NT2/D1 (cell line): Measurements from ENCODE around the gene RPL27.
A peak's percentile ranks its signal among the peaks of the same experiment; 100 is the strongest.

Source experiments
- DNase-seq: peaks from one replicate; pipeline ENCODE4 v3.0.0-alpha.2; 2011; ENCODE audit warnings: low read depth, low spot score
- H3K27me3 ChIP-seq: 2 replicates; pipeline ENCODE4 v1.6.0; 2011; ENCODE audit warnings: mild to moderate bottlenecking; ENCODE audit not compliant: insufficient read length, insufficient read depth
- H3K36me3 ChIP-seq: 2 replicates; pipeline ENCODE4 v1.6.1; 2011; ENCODE audit warnings: mild to moderate bottlenecking, low read length, mixed read lengths; ENCODE audit not compliant: insufficient read depth, insufficient read length
- H3K4me1 ChIP-seq: 2 replicates; pipeline ENCODE4 v1.5.1; 2011; ENCODE audit not compliant: insufficient read depth, insufficient read length
- H3K4me3 ChIP-seq: 2 replicates; pipeline ENCODE4 v1.5.1; 2011; ENCODE audit warnings: low read depth; ENCODE audit not compliant: insufficient read length
- H3K9ac ChIP-seq: 2 replicates; pipeline ENCODE4 v1.6.0; 2011; ENCODE audit warnings: low read depth; ENCODE audit not compliant: insufficient read length
- H3K9me3 ChIP-seq: 2 replicates; pipeline ENCODE4 v1.5.1; 2011; ENCODE audit warnings: mild to moderate bottlenecking, low read length; ENCODE audit not compliant: insufficient read depth
- SUZ12 ChIP-seq: IDR thresholded peaks from 2 replicates; pipeline ENCODE4 v1.6.1; 2011; ENCODE audit not compliant: insufficient read length, insufficient read depth; ENCODE audit errors: extremely low read depth
- YY1 ChIP-seq: IDR thresholded peaks from 2 replicates; pipeline ENCODE4 v1.6.1; 2011; ENCODE audit not compliant: insufficient read length, insufficient read depth
- ZNF274 ChIP-seq: IDR thresholded peaks from 2 replicates; pipeline ENCODE4 v1.6.1; 2011; ENCODE audit warnings: mild to moderate bottlenecking, low read depth, low read length

RPL27 gene

DNA sequence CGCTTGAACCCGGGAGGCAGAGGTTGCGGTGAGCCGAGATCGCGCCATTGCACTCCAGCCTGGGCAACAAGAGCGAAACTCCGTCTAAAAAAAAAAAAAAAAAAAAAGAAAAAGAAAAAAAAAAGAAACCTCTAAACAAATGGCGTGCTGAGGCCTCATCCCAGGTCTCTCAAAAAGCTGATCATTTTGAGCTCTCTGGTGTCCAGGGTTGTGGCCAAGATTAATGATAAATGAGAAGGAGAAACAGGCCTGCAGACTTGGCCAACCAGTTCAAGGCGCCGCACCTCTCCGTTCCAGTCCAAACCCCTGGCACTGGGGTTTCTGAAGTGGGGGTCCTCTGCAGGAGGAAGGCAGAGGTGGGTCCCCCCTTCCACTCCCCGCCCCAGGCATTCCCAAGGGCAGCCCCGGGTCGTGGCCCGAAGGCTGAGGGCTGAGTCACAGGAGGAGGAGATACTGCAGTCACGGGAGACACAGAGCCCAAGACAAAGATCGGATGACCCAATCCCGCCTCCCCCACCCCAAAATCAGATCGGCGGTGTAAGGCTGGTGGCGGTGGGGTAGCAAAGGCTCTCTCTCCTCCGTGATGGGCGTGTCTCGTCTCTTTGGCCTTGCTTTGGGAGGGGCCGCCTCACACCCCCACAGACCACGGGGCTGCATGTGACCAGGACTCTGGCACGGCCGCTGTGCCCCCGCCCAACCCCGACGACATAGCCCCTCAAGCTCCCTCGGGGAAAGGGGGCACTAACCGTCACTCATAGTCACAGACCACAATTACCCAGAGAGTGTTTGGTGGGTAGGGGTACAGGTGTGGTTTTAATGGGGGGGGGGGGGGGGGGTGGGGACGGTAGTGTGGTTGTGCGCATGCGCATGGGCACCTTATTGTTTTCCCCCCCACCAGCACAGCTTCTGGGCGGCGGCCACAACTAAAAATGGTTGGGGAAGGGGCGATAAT is 22.8 kb downstream of the RPL27 start:
- TF ChIP-seq YY1: no peak
- TF ChIP-seq ZNF274: no peak
- TF ChIP-seq SUZ12: no peak
- Histone ChIP-seq H3K4me1 (peaks cover 17% of the 10 kb centered on the region), H3K27me3 (no peaks in the 10 kb centered on the region), H3K4me3 (peak overlapping the region; percentile 99), H3K36me3 (peaks cover 31% of the 10 kb centered on the region), H3K9ac (peak overlapping the region; percentile 97), H3K9me3 (no peaks in the 10 kb centered on the region)
- DNase-seq: no peak

DNA sequence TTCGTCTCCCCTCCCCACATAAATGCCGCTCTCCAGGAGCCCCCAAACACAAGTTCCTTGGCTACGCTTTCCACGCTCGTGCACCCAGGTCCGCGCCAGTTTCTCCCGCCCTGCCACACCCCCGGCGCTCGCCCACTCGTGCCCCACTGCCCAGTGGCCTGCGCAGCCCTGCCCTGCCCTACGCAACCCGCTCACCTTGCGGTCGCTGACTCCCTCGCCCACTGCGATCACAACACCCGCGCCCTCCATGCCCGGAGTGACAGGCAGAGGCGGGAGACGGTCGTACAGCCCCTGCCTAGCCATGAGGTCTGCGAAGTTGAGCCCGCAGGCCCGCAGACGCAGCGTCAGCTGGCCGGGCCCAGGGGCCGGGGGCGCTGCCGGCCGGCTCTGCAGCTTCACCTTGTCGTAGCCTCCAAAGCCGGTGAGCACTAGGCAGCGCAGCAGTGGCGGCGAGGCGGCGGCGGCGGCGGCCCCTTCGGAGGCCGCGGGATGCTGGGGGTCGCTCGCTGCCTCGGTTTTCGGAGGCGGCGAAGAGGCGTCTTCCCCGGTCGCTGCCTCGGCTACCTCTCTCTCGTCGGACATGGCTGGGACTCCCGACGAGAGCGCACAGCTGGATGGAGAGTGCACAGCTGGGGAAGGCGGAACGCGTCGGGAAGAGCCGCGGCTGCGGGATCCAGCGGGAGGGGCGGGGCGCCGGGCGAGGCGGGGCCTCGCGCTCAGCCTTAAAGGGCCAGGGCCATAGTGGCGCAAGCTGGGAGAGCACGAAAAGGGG is 23.7 kb downstream of the RPL27 start, which contains the start of gene VAT1:
Gene VAT1, minus strand, starts transcription at position 645 of the 772 bp plus-strand sequence. Its CDS starts 63 bp downstream, at position 582.
- Histone ChIP-seq H3K27me3 (no peaks in the 10 kb centered on the region), H3K4me1 (peaks cover 17% of the 10 kb centered on the region), H3K9me3 (no peaks in the 10 kb centered on the region), H3K9ac (peak within 1 kb of the TSS; percentile 97), H3K36me3 (peaks cover 22% of the 10 kb centered on the region), H3K4me3 (peak within 1 kb of the TSS; percentile 99)
- TF ChIP-seq YY1 (no peak), SUZ12 (no peak), ZNF274 (no peak)
- DNase-seq: peak; percentile 68

- H3K9me3 ChIP-seq: no peaks in the 10 kb centered on the region
- no peaks in the 10 kb centered on the region for H3K27me3 ChIP-seq
- peak; percentile 90 for DNase-seq
- peaks cover 17% of the 10 kb centered on the region for H3K36me3 ChIP-seq
- peak within 1 kb of the TSS; percentile 90 for H3K9ac ChIP-seq
- H3K4me1 ChIP-seq: peaks cover 16% of the 10 kb centered on the region
- H3K4me3 ChIP-seq: peak within 1 kb of the TSS; percentile 80
- no peak for TF ChIP-seq YY1
- TF ChIP-seq ZNF274: no peak
- no peak for TF ChIP-seq SUZ12
These were observed 26.4 kb downstream of the RPL27 start, which contains the start of gene RND2 for GRCh38 chr17:43024407-43025289. Gene RND2, plus strand, starts transcription at chr17:43025231. Its CDS starts 117 bp downstream, at chr17:43025348.

DNA sequence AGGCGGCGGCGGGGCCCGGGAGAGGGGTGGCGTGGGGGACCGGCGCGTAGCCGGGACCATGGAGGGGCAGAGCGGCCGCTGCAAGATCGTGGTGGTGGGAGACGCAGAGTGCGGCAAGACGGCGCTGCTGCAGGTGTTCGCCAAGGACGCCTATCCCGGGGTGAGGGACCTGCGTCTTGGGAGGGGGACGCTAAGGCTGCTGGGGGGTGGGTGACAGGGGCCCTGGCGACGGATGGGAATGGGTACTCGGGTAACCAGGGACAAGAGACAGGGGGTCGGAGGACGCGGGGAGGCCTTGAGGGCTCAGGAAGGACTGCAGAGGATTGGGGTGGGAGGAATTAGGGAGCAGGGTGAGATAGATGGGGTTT is 27.1 kb downstream of the RPL27 start:
- no peak for DNase-seq
- peaks cover 14% of the 10 kb centered on the region for H3K36me3 ChIP-seq
- TF ChIP-seq YY1: no peak
- TF ChIP-seq ZNF274: no peak
- TF ChIP-seq SUZ12: no peak
- peak overlapping the region; percentile 76 for H3K4me3 ChIP-seq
- H3K9me3 ChIP-seq: no peaks in the 10 kb centered on the region
- peak overlapping the region; percentile 90 for H3K9ac ChIP-seq
- H3K4me1 ChIP-seq: peaks cover 16% of the 10 kb centered on the region
- no peaks in the 10 kb centered on the region for H3K27me3 ChIP-seq

GRCh38 chr17:43025766-43026537 is 27.7 kb downstream of the RPL27 start:
- Histone ChIP-seq H3K4me3 (peak overlapping the region; percentile 76), H3K36me3 (peaks cover 17% of the 10 kb centered on the region)

GRCh38 chr17:43026595-43026994 is 28.4 kb downstream of the RPL27 start:
- peak overlapping the region; percentile 56 for H3K9ac ChIP-seq
- peaks cover 23% of the 10 kb centered on the region for H3K4me1 ChIP-seq
- H3K27me3 ChIP-seq: no peaks in the 10 kb centered on the region
- H3K4me3 ChIP-seq: no peak overlapping the region
- TF ChIP-seq YY1 (no peak), SUZ12 (no peak), ZNF274 (no peak)
- peaks cover 17% of the 10 kb centered on the region for H3K36me3 ChIP-seq
- DNase-seq: no peak
- H3K9me3 ChIP-seq: no peaks in the 10 kb centered on the region

More at GRCh38 chr17:43025766-43026537, 27.7 kb downstream of the RPL27 start:
- peaks cover 19% of the 10 kb centered on the region for H3K4me1 ChIP-seq
- TF ChIP-seq YY1 (no peak), ZNF274 (no peak), SUZ12 (no peak)
- no peaks in the 10 kb centered on the region for H3K9me3 ChIP-seq
- no peaks in the 10 kb centered on the region for H3K27me3 ChIP-seq
- peak overlapping the region; percentile 90 for H3K9ac ChIP-seq
- no peak for DNase-seq
